Keratinocyte (primary cell): Measurements from ENCODE around the gene TFDP2. TPM values are rescaled to one million over a fixed set of nuclear protein-coding genes. Genes with fewer than 3 reads are reported as not detected.

Experiments used
- DNase-seq: peaks from one replicate; pipeline ENCODE4 v3.0.0-alpha.2; 2011; ENCODE audit warnings: low read depth, missing footprints, low spot score
- FAIRE-seq: peaks from 2 replicates; lab custom pipeline; 2011; peaks lifted over from hg19 to GRCh38; lab: Jason Lieb, UNC
- H2AFZ ChIP-seq: 2 replicates; pipeline ENCODE4 v1.6.0; 2012; ENCODE audit warnings: low read length, control low read depth, inconsistent platforms; ENCODE audit not compliant: control insufficient read depth
- H3K27ac ChIP-seq: 2 replicates; pipeline ENCODE4 v1.5.1; 2011; ENCODE audit warnings: low read length; ENCODE audit not compliant: control insufficient read depth, insufficient read depth
- H3K27me3 ChIP-seq: 3 replicates; pipeline ENCODE4 v1.6.0; 2011; ENCODE audit warnings: low read length; ENCODE audit not compliant: control insufficient read depth, insufficient read depth; ENCODE audit errors: extremely low read depth
- H3K36me3 ChIP-seq, 2 experiments: 2 replicates in 1 of 2; 3 replicates in 1 of 2; pipeline ENCODE4 v1.5.1; 2011; ENCODE audit warnings: low read length in 2 of 2, mild to moderate bottlenecking in 1 of 2; ENCODE audit not compliant: control insufficient read depth in 2 of 2, insufficient read depth in 2 of 2; ENCODE audit errors: extremely low read depth in 1 of 2
- H3K4me1 ChIP-seq: 3 replicates; pipeline ENCODE4 v1.5.1; 2011; ENCODE audit warnings: low read length; ENCODE audit not compliant: control insufficient read depth, insufficient read depth; ENCODE audit errors: extremely low read depth
- H3K4me2 ChIP-seq: 3 replicates; pipeline ENCODE4 v1.6.0; 2011; ENCODE audit warnings: low read depth, low read length; ENCODE audit not compliant: control insufficient read depth, insufficient read depth; ENCODE audit errors: extremely low read depth
- H3K4me3 ChIP-seq, 3 experiments: fragments of 200-600 bp in 1 of 3; sonication (generic) in 1 of 3; 2 replicates in 2 of 3; 3 replicates in 1 of 3; pipeline ENCODE4 v1.5.1; 2011 to 2016; ENCODE audit warnings: low read length in 3 of 3, mild to moderate bottlenecking in 3 of 3, control low read depth in 2 of 3, inconsistent platforms in 1 of 3, low read depth in 1 of 3, mixed read lengths in 1 of 3, mixed run types in 1 of 3, moderate library complexity in 1 of 3; ENCODE audit not compliant: control insufficient read depth in 2 of 3, insufficient read depth in 2 of 3; ENCODE audit errors: extremely low read depth in 1 of 3
- H3K79me2 ChIP-seq: 2 replicates; pipeline ENCODE4 v1.6.0; 2012; ENCODE audit warnings: low read length; ENCODE audit not compliant: control insufficient read depth, insufficient read depth
- H3K9ac ChIP-seq: 3 replicates; pipeline ENCODE4 v1.6.0; 2011; ENCODE audit warnings: low read length; ENCODE audit not compliant: control insufficient read depth, insufficient read depth; ENCODE audit errors: extremely low read depth
- H3K9me1 ChIP-seq: 3 replicates; pipeline ENCODE4 v1.6.0; 2011; ENCODE audit warnings: low read length; ENCODE audit not compliant: control insufficient read depth, insufficient read depth; ENCODE audit errors: extremely low read depth
- H3K9me3 ChIP-seq: 2 replicates; pipeline ENCODE4 v1.5.1; 2012; ENCODE audit warnings: low read depth, low read length; ENCODE audit not compliant: control insufficient read depth
- H4K20me1 ChIP-seq: 3 replicates; pipeline ENCODE4 v1.6.0; 2011; ENCODE audit warnings: low read length; ENCODE audit not compliant: control insufficient read depth, insufficient read depth; ENCODE audit errors: extremely low read depth
- EZH2 ChIP-seq: IDR thresholded peaks from one replicate; pipeline ENCODE4 v1.6.1; 2012; ENCODE audit warnings: inconsistent platforms, mild to moderate bottlenecking, low read length, moderate library complexity
- dilution Hi-C: fragments of 300-500 bp; cut with MboI; formaldehyde crosslinking; loops from one replicate; pipeline ENCODE4 v1.7.0; 2020; ENCODE audit warnings: low sequenced_read_pairs; ENCODE audit not compliant: extremely low pct_ligation_motif_present
- polyA plus RNA-seq, 5 experiments: library from polyadenylated mRNA; depleted of rRNA in 3 of 5; stranded (reverse) in 3 of 5; stranded (forward) in 1 of 5; unstranded in 1 of 5; fragments of >200 nt; gene quantifications; 1 replicate in 1 of 5; 2 replicates in 3 of 5; 3 replicates in 1 of 5; pipeline versions ENCODE4 v1.2.1 to v1.2.3, GENCODE V29; 2011 to 2012; ENCODE audit warnings: missing spikeins in 2 of 5, low read depth in 1 of 5, low replicate concordance in 1 of 5
- TF ChIP-seq, protein P1 (sequence below), 3 experiments: IDR thresholded peaks in 1 of 3; conservative IDR thresholded peaks in 1 of 3; optimal IDR thresholded peaks in 1 of 3; 2 replicates in 2 of 3; 3 replicates in 1 of 3; pipeline versions ENCODE3 to v1.5.1; 2011; ENCODE audit warnings: low read length in 3 of 3, mild to moderate bottlenecking in 3 of 3, moderate library complexity in 2 of 3, control low read depth in 1 of 3, inconsistent platforms in 1 of 3; ENCODE audit not compliant: insufficient read depth in 2 of 3; ENCODE audit errors: extremely low read depth in 1 of 3

The TFDP2 gene
- polyA plus RNA-seq, 1 donor (not counting 4 experiments of a cell fraction or from before 2014, with no cell fraction given): 40.6 TPM

- Histone ChIP-seq H3K4me2 (no peak overlapping the region), H3K4me1 (peaks cover 41% of the 10 kb centered on the region), H3K9me1 (no peaks in the 10 kb centered on the region), H3K27ac (no peak overlapping the region), H3K9me3 (no peaks in the 10 kb centered on the region), H3K36me3 (no peaks in the 10 kb centered on the region), H3K4me3 (no peak overlapping the region), H3K79me2 (no peaks in the 10 kb centered on the region), H4K20me1 (no peaks in the 10 kb centered on the region), H3K27me3 (no peaks in the 10 kb centered on the region), H3K9ac (no peak overlapping the region), H2AFZ (no peak overlapping the region)
- FAIRE-seq: no peak
- TF ChIP-seq, protein P1, sequence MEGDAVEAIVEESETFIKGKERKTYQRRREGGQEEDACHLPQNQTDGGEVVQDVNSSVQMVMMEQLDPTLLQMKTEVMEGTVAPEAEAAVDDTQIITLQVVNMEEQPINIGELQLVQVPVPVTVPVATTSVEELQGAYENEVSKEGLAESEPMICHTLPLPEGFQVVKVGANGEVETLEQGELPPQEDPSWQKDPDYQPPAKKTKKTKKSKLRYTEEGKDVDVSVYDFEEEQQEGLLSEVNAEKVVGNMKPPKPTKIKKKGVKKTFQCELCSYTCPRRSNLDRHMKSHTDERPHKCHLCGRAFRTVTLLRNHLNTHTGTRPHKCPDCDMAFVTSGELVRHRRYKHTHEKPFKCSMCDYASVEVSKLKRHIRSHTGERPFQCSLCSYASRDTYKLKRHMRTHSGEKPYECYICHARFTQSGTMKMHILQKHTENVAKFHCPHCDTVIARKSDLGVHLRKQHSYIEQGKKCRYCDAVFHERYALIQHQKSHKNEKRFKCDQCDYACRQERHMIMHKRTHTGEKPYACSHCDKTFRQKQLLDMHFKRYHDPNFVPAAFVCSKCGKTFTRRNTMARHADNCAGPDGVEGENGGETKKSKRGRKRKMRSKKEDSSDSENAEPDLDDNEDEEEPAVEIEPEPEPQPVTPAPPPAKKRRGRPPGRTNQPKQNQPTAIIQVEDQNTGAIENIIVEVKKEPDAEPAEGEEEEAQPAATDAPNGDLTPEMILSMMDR (optimal IDR thresholded peaks at IDR 0.05 in 1 of 3, IDR thresholded peaks at IDR 0.05 in 1 of 3, conservative IDR thresholded peaks at IDR 0.05 in 1 of 3; ENCODE audit: extremely low read depth in 1 of 3, insufficient read depth in 2 of 3, low read length in 3 of 3): no peak
- TF ChIP-seq EZH2: no peak
- DNase-seq: no peak
- dilution Hi-C loops: no loop called here
These were observed 207.3 kb downstream of the TFDP2 start for GRCh38 chr3:141942006-141942405.

DNA sequence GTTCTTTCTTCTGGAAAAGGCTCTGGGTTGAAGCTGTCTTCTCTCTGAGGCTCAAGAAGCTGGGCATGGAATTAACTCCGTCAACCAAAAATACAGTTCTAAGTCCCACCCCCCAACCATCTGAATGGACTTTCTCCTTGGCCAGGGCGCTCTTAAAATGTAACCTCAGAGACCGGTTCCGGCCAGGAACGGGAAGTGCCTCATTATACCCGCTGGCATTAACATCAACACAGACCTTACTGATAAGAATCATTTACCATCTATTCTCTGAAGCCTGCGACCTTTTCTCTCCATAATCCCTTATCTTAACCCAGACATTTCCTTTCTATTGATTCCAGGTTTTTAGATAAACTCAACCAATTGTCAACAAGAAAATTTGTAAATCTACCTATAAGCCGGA lies 208.3 kb downstream of the TFDP2 start:
- no peak for TF ChIP-seq EZH2
- TF ChIP-seq, protein P1 (optimal IDR thresholded peaks at IDR 0.05 in 1 of 3, IDR thresholded peaks at IDR 0.05 in 1 of 3, conservative IDR thresholded peaks at IDR 0.05 in 1 of 3; ENCODE audit: extremely low read depth in 1 of 3, insufficient read depth in 2 of 3, low read length in 3 of 3): no peak
- DNase-seq (no peak), FAIRE-seq (no peak)
- dilution Hi-C loops: no loop called here
- peak overlapping the region; percentile 62 for H3K27ac ChIP-seq
- H3K4me1 ChIP-seq: peaks cover 41% of the 10 kb centered on the region
- H3K4me3 ChIP-seq: peak overlapping the region in 2 of 3 experiments; percentile 37 to 44
- H3K9ac ChIP-seq: peak overlapping the region; percentile 22
- H3K27me3 ChIP-seq: no peaks in the 10 kb centered on the region
- no peaks in the 10 kb centered on the region for H3K9me1 ChIP-seq
- H3K4me2 ChIP-seq: peak overlapping the region; percentile 71
- no peaks in the 10 kb centered on the region for H4K20me1 ChIP-seq
- no peaks in the 10 kb centered on the region for H3K79me2 ChIP-seq
- no peaks in the 10 kb centered on the region for H3K36me3 ChIP-seq
- H3K9me3 ChIP-seq: no peaks in the 10 kb centered on the region
- H2AFZ ChIP-seq: peak overlapping the region; percentile 39
